AG04449 (cell line): ENCODE results near the gene OGFR.

Experiments used
- CTCF ChIA-PET: fragments of 350-600 bp; formaldehyde crosslinking; extraction: SDS; loops from one replicate; lab custom pipeline; 2021; ENCODE audit warnings: antibody characterized with exemption; lab: Yijun Ruan, JAX
- POLR2A ChIA-PET: fragments of 400-600, 350-600 bp; formaldehyde crosslinking; extraction: SDS; loops from one replicate; lab custom pipeline; 2020; ENCODE audit warnings: antibody characterized with exemption, inconsistent platforms; lab: Yijun Ruan, JAX
- DNase-seq: peaks from one replicate; pipeline ENCODE4 v3.0.0-alpha.2; 2010; ENCODE audit warnings: low read depth, low spot score
- H3K4me3 ChIP-seq: 2 replicates; pipeline ENCODE4 v1.5.1; 2011; ENCODE audit warnings: low read depth, mild to moderate bottlenecking, control low read depth, low read length
- CTCF ChIP-seq: IDR thresholded peaks from one replicate; pipeline ENCODE4 v1.5.1; 2011; ENCODE audit warnings: mild to moderate bottlenecking, moderate library complexity, low read length, control low read depth, inconsistent platforms; ENCODE audit not compliant: insufficient read depth; ENCODE audit errors: missing control alignments

Gene OGFR

GRCh38 chr20:62811320-62811719 is 6.7 kb downstream of the OGFR start:
- H3K4me3 ChIP-seq, result no peak overlapping the region
- ChIA-PET CTCF (interaction anchor here (1.8 to 7.8 kb wide), 2 partner anchors 9 to 143 kb away, joined by 6 to 99 read pairs; no protein-coding TSS in a partner anchor), POLR2A (no interaction called here)
- no peak for DNase-seq
- TF ChIP-seq CTCF, result no peak

- no peak for DNase-seq
- POLR2A ChIA-PET, result no interaction called here
- CTCF ChIA-PET, result interaction anchor here (1.8 kb wide), 1 partner anchor 9 kb away, joined by 6 read pairs; no protein-coding TSS in a partner anchor
- H3K4me3 ChIP-seq, result no peak overlapping the region
- no peak for TF ChIP-seq CTCF
These were observed 7.1 kb downstream of the OGFR start for GRCh38 chr20:62811720-62812119.

- no peak overlapping the region for H3K4me3 ChIP-seq
- ChIA-PET CTCF (no interaction called here), POLR2A (no interaction called here)
- no peak for DNase-seq
- no peak for TF ChIP-seq CTCF
These were observed 7.7 kb downstream of the OGFR start for GRCh38 chr20:62812181-62812906.

- DNase-seq, result no peak
- ChIA-PET POLR2A (no interaction called here), CTCF (no interaction called here)
- no peak overlapping the region for H3K4me3 ChIP-seq
- TF ChIP-seq CTCF, result no peak
These were observed 8.2 kb downstream of the OGFR start for GRCh38 chr20:62812907-62813200.

GRCh38 chr20:62813588-62813987 is 9.0 kb downstream of the OGFR start:
- TF ChIP-seq CTCF, result no peak
- CTCF ChIA-PET, result no interaction called here
- POLR2A ChIA-PET, result no interaction called here
- H3K4me3 ChIP-seq, result no peak overlapping the region
- DNase-seq, result no peak

- DNase-seq, result no peak
- no peak overlapping the region for H3K4me3 ChIP-seq
- ChIA-PET CTCF (no interaction called here), POLR2A (interaction anchor here (1.1 to 2.8 kb wide), 2 partner anchors 14 to 19 kb away, joined by 6 to 7 read pairs; no protein-coding TSS in a partner anchor)
- no peak for TF ChIP-seq CTCF
These were observed 9.5 kb downstream of the OGFR start for GRCh38 chr20:62814060-62814708.
